ENCODE results near the gene STX2.

STX2 gene

DNA sequence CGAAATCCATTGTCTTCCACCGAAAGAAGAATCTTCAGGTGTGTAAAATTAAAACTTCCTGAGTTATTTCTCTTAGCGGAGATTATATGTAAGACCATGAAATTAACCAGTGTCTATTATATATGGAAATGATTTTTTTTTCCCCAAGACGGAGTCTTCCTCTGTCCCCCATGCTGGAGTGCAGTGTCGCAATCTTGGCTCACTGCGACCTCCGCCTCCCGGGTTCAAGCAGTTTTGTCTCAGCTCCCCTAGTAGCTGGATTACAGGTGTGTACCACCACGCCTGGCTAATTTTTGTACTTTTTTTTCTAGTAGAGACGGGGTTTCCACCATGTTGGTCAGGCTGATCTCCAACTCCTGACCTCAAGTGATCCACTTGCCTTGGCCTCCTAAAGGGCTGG lies 35.6 kb upstream of the STX2 start:
- no peak for TF ChIP-seq HDGF (IDR thresholded peaks at IDR 0.05; ENCODE audit: borderline replicate concordance)
- TF ChIP-seq ELF4 (IDR thresholded peaks at IDR 0.05) = no peak
- no peak for TF ChIP-seq BHLHE40 (IDR thresholded peaks at IDR 0.05; ENCODE audit: borderline replicate concordance)
- TF ChIP-seq SUZ12 (IDR thresholded peaks at IDR 0.05) = no peak
- TF ChIP-seq, protein P1, sequence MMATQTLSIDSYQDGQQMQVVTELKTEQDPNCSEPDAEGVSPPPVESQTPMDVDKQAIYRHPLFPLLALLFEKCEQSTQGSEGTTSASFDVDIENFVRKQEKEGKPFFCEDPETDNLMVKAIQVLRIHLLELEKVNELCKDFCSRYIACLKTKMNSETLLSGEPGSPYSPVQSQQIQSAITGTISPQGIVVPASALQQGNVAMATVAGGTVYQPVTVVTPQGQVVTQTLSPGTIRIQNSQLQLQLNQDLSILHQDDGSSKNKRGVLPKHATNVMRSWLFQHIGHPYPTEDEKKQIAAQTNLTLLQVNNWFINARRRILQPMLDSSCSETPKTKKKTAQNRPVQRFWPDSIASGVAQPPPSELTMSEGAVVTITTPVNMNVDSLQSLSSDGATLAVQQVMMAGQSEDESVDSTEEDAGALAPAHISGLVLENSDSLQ (IDR thresholded peaks at IDR 0.05) = no peak
- no peak for TF ChIP-seq NFRKB (IDR thresholded peaks at IDR 0.05)
- TF ChIP-seq FOXA1 (IDR thresholded peaks at IDR 0.05) = no peak
- TF ChIP-seq L3MBTL2 (conservative IDR thresholded peaks at IDR 0.05) = no peak
- TF ChIP-seq LEF1 (IDR thresholded peaks at IDR 0.05; ENCODE audit: borderline replicate concordance) = no peak
- TF ChIP-seq ARNT (IDR thresholded peaks at IDR 0.05) = no peak
- TF ChIP-seq TARDBP (IDR thresholded peaks at IDR 0.05) = no peak
- TF ChIP-seq SP1 (IDR thresholded peaks at IDR 0.05) = no peak
- no peak for TF ChIP-seq FOXM1 (IDR thresholded peaks at IDR 0.05; ENCODE audit: borderline replicate concordance)
- no peak for TF ChIP-seq CTBP1 (IDR thresholded peaks at IDR 0.05; ENCODE audit: borderline replicate concordance)
- no peak for TF ChIP-seq ZNF384 (IDR thresholded peaks at IDR 0.05)
- no peak for TF ChIP-seq FOXK2 (IDR thresholded peaks at IDR 0.05)
- ChIA-PET CTCF (no interaction called here), POLR2A (no interaction called here)
- no peak for DNase-seq (ENCODE audit: extremely low spot score)

- POLR2A ChIA-PET = interaction anchor here (0.6 kb wide), 1 partner anchor 1020 kb away, joined by 3 read pairs; no protein-coding TSS in a partner anchor
- no peak for DNase-seq (ENCODE audit: extremely low spot score)
- TF ChIP-seq FOXK2 (IDR thresholded peaks at IDR 0.05) (no peak), BHLHE40 (IDR thresholded peaks at IDR 0.05; ENCODE audit: borderline replicate concordance) (no peak), LEF1 (IDR thresholded peaks at IDR 0.05; ENCODE audit: borderline replicate concordance) (no peak), FOXA1 (IDR thresholded peaks at IDR 0.05) (no peak), CTBP1 (IDR thresholded peaks at IDR 0.05; ENCODE audit: borderline replicate concordance) (no peak), ARNT (IDR thresholded peaks at IDR 0.05) (no peak)
- CTCF ChIA-PET = no interaction called here
These were observed 34.8 kb upstream of the STX2 start for GRCh38 chr12:130873825-130874224.

DNA sequence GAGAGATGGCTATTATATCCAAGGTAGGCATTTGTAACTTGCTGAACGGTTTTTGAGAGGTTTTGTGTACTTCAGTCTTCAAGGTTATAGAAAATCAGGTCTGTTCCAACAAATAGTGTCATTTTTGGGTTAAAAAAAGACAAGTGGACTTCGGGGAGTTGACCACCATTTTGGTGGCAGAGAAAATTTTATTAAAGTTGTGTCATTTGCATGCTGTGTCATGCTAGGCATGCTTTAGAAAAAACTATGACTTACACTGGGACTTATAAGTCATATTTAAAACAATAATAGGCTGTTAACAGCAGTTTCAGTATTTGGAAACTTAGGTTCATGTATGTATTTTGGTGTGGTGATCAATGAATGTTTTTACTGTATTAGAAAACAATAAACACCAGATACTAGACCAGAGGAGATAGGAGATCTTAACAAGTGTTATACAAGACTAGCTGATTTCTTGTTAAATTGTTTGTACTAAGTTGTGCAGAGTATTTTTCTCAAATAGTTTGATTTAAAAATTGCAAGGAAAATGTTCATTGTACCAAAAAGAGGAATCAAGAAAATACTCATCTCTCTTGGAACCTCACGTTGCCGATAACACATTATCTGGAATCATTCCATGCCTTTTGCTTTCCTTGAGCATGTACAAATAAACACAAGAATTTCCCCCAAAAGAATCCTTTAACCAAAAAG lies 34.2 kb upstream of the STX2 start:
- ChIA-PET POLR2A (no interaction called here), CTCF (no interaction called here)
- TF ChIP-seq NFRKB (IDR thresholded peaks at IDR 0.05) (no peak), ELF4 (IDR thresholded peaks at IDR 0.05) (no peak), FOXM1 (IDR thresholded peaks at IDR 0.05; ENCODE audit: borderline replicate concordance) (no peak), ARNT (IDR thresholded peaks at IDR 0.05) (no peak), BHLHE40 (IDR thresholded peaks at IDR 0.05; ENCODE audit: borderline replicate concordance) (no peak), CTBP1 (IDR thresholded peaks at IDR 0.05; ENCODE audit: borderline replicate concordance) (no peak), HDGF (IDR thresholded peaks at IDR 0.05; ENCODE audit: borderline replicate concordance) (no peak)
- TF ChIP-seq, protein P1 (IDR thresholded peaks at IDR 0.05) = no peak
- no peak for DNase-seq (ENCODE audit: extremely low spot score)

DNA sequence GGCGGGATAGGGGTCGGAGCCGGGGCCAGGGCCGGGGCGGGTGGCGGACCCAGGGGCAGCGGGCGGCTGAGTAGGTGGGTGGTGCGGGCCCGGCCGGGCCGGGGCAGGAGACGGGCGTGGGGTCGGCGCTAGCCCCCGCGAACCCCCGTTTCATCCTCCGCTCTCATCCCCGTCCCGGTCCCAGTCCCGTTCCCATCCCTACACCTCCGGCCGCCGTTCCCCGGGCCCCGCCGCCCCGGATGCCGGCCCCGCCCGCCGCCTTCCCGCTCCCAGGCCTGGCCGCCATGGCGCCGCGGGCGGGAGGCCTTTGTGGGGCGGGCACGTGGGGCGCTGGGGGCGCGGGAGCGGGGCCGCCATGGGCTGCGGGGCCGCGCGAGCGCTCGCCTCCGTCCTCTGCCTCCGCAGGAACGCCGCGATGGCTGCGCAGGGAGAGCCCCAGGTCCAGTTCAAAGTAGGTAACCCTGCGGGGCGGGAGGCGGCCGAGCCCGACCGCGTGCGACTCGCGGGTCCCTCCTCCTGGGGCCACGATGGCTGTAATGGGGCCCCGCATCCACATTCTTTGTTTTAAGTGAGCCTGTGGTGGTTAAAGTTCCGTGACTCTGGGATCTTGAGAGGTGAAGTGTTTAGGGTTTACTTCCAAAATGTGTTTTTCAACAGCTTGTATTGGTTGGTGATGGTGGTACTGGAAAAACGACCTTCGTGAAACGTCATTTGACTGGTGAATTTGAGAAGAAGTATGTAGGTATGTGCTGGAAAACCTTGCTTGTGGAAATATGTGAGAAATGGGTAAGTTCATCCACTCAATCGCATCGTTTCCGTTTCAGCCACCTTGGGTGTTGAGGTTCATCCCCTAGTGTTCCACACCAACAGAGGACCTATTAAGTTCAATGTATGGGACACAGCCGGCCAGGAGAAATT lies 33.4 kb upstream of the STX2 start:
- peak; percentile 42 for DNase-seq (ENCODE audit: extremely low spot score)
- ChIA-PET CTCF (no interaction called here), POLR2A (no interaction called here)
- TF ChIP-seq ELF4 (IDR thresholded peaks at IDR 0.05) (no peak), FOXK2 (IDR thresholded peaks at IDR 0.05) (no peak), L3MBTL2 (conservative IDR thresholded peaks at IDR 0.05) (peak; percentile 56), ARNT (IDR thresholded peaks at IDR 0.05) (no peak)

GRCh38 chr12:130871286-130872178 lies 32.5 kb upstream of the STX2 start, which contains the start of gene RAN:
TSS of gene RAN (plus strand) at chr12:130872066. CDS start at chr12:130872594, 528 bp downstream.
- ChIA-PET CTCF (interaction anchor here (1.0 kb wide), 1 partner anchor 41 kb away, joined by 4 read pairs; no protein-coding TSS in a partner anchor), POLR2A (interaction anchor here (0.9 to 1.2 kb wide), 2 partner anchors 10 to 26 kb away, joined by 3 to 7 read pairs; no protein-coding TSS in a partner anchor)
- peak; percentile 97 for DNase-seq (ENCODE audit: extremely low spot score)
- TF ChIP-seq ARNT (IDR thresholded peaks at IDR 0.05) (0 out of 2 replicates have a peak, but pooled peaks have one; percentile 25), L3MBTL2 (conservative IDR thresholded peaks at IDR 0.05) (peak; percentile 85)
- TF ChIP-seq, protein P1 (IDR thresholded peaks at IDR 0.05) = no peak
